ENCODE data around the gene NVL.

- TF ChIP-seq POLR2A (IDR thresholded peaks at IDR 0.05; ENCODE audit: extremely low read depth, insufficient read length) = no peak
- TF ChIP-seq, protein P1, sequence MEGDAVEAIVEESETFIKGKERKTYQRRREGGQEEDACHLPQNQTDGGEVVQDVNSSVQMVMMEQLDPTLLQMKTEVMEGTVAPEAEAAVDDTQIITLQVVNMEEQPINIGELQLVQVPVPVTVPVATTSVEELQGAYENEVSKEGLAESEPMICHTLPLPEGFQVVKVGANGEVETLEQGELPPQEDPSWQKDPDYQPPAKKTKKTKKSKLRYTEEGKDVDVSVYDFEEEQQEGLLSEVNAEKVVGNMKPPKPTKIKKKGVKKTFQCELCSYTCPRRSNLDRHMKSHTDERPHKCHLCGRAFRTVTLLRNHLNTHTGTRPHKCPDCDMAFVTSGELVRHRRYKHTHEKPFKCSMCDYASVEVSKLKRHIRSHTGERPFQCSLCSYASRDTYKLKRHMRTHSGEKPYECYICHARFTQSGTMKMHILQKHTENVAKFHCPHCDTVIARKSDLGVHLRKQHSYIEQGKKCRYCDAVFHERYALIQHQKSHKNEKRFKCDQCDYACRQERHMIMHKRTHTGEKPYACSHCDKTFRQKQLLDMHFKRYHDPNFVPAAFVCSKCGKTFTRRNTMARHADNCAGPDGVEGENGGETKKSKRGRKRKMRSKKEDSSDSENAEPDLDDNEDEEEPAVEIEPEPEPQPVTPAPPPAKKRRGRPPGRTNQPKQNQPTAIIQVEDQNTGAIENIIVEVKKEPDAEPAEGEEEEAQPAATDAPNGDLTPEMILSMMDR (IDR thresholded peaks at IDR 0.05; ENCODE audit: low read depth, low read length) = no peak
- TF ChIP-seq, protein P2, sequence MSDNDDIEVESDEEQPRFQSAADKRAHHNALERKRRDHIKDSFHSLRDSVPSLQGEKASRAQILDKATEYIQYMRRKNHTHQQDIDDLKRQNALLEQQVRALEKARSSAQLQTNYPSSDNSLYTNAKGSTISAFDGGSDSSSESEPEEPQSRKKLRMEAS (IDR thresholded peaks at IDR 0.05; ENCODE audit: low read depth, low read length) = no peak
Measured at GRCh38 chr1:224238756-224239155, 91.2 kb downstream of the NVL start.

Measured in NB4 (cell line).